ENCODE data around the gene PLEKHA7.
A peak's percentile ranks its signal among the peaks of the same experiment; 100 is the strongest.
"Not testable (repeated sequence)": the region's sequence is repeated elsewhere in the genome, so short reads cannot be mapped to it uniquely, and the experiment has no call there.

PLEKHA7 gene

GRCh38 chr11:16874275-16874975 lies 139.8 kb downstream of the PLEKHA7 start:
- no peak for DNase-seq

GRCh38 chr11:16873289-16873688 lies 140.9 kb downstream of the PLEKHA7 start:
- no peak for DNase-seq

GRCh38 chr11:16871368-16871767 lies 142.8 kb downstream of the PLEKHA7 start:
- no peak for DNase-seq

DNA sequence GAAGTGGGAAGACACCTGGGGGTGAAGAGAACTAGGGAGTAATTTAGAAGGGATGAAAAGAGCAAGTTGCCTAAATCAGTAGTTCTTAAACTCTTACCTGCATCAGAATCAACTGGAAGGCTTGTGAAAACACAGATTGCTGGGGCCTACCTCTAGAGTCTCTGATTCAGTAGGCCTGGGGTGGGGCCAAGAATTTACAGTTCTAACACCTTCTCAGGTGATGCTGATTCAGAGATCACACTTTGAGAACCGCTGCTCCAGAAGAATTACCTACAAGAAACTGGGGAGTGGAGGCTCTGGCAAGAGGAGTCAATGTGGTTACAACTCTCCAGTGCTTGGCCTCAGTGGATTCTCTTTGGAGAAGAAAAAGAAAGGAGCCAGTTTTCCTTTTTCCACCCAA lies 147.1 kb downstream of the PLEKHA7 start:
- DNase-seq = no peak

DNA sequence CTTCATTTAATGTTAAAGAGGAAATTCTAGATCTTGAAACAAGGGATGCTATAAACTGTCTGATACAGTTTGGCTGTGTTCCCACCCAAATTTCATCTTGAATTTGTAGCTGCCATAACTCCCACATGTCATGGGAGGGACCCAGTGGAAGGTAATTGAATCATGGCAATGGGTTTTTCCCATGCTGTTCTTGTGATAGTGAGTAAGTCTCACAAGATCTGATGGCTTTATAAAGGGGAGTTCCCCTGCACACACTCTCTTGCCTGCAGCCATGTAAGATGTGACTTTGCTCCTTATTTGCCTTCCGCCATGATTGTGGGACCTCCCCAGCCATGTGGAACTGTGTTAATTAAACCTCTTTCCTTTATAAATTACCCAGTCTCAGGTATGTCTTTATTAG lies 149.8 kb downstream of the PLEKHA7 start:
- not testable (repeated sequence) for DNase-seq

- DNase-seq = no peak
These were observed 150.8 kb downstream of the PLEKHA7 start for GRCh38 chr11:16863389-16863788.

DNA sequence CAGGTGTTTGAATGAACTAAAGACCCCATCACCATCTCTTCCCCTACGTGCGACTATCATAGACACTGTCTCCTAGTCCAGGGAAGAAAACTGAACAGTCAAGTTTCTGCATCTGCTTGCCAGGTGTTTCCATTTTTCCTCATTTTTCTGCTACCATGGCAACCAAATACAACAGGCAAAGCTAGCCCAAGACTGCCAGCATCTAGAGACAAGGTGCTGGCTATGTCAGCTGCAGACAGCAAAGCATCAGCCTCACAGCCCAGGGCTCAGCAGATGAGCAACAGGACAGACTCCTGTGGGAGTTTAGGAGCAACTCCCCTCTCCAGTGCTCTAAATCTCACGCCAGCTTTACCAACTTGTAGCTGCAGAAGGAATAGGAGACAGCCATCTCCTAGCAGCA lies 151.5 kb downstream of the PLEKHA7 start:
- DNase-seq = no peak

DNA sequence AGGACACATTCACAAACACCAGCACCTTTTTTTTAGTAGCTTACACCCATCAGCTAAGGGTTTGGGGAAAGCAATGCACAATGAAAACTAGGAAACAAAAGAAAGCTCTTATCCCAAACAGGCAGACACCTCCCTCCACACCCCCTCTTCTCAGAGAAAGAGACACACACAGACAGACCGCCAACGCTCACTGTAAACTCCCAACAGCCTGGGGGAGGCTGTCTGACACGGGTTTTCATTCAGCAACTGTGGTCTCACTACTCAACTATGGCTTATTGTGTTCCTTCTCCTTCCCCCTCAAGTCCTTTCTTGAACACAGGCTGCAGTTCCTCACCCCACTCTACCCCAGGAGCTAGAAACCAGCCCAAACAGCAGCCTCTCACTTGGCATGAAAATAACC lies 152.4 kb downstream of the PLEKHA7 start:
- peak; percentile 37 for DNase-seq

DNA sequence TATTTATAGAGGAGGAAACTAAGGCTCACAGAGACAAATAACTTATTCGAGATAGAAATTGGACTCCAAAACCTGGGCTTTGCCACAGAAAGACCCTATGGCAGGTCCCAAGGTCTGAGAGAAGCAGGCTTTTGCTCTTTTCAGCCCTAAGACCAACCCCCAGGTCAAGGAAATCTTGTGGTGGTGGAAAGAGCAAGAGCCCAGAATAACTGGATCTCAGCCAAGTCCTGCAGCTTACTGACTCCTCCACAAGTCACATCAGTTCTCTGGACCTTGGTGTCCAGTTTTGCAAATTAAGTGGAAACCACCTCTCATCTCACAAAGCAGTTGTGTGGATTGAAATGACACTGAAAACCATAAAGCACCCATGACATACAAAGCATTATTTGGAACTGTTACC lies 153.6 kb downstream of the PLEKHA7 start:
- peak; percentile 42 for DNase-seq

DNA sequence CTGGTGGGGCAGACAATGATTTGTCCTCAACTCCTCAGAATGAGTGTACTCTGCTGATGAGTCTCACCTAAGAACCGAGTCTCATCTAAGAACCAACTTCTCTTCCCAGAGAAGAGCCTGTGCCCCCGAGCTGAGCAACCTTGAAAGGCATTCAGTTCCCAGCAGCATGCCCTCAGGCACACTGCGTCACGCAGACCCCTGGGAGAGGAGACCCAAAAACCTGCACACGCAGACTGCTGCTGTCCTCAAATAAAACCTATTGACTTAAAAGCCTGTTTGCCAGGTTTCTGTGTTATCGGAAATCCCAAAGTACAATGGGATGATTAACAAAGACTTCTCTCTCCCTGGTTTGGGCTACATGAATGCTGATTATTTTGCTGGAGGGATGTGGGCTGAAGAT lies 154.6 kb downstream of the PLEKHA7 start:
- DNase-seq = no peak

DNA sequence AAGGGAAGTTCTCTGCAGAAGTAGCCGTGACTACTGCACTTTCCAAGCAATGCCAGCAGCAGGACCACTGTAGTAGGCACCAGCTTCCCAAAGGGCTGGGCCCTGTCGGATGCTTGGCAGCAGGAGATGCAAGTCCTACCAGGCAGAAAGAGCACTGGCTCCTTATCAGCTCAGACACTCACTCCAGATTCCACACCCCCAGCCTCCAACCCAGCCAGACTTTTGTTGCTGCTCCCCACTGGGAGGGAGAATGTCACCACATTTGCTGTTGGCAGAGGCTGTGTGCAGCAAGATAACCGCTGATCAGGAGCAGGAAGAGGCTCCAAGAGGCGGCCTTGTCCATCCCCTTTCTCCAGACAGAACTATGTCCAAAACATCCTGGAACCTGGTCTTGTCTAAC lies 157.0 kb downstream of the PLEKHA7 start:
- DNase-seq = peak; percentile 99

DNA sequence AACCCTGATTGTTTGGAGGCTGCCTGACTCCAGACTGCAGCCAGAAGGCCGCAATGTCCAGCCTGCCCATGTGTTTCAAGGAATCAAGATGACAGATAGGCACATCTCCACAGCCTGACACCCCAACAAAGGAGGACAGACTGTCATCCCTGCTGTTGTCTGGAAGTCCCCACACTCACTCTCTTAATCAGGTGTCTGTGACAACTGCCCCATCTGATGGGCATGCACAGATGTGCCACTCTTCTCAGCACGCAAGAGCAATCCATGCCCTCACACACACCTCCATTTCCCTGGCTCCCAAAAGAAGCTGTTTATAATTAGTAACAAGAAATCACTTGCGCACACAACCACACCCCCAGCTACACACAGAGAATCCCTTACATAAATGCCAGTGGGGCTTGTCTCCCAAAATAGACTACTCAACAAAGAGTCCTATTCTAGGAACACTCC lies 158.2 kb downstream of the PLEKHA7 start:
- DNase-seq = no peak

DNA sequence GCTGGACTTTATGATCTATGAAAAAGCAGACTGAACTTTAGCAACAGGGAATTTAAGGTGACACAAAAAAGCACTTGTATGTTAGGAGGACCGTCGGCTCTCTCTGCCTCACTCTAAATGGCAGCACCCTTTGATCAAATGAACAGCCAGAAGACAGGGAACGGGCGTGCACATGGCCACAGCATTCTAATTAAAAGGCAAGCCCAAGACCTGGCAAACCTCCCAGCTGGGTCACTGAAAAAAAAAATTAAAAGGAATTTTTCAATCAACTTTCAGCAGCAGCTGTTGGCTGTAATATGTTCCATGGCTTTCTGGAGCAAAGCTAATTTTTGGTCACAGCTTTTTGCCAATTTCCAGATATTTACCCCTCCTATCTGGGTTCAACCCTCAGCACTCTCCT lies 159.2 kb downstream of the PLEKHA7 start:
- DNase-seq = no peak

GRCh38 chr11:16853859-16854258 lies 160.4 kb downstream of the PLEKHA7 start:
- DNase-seq = peak; percentile 86

DNA sequence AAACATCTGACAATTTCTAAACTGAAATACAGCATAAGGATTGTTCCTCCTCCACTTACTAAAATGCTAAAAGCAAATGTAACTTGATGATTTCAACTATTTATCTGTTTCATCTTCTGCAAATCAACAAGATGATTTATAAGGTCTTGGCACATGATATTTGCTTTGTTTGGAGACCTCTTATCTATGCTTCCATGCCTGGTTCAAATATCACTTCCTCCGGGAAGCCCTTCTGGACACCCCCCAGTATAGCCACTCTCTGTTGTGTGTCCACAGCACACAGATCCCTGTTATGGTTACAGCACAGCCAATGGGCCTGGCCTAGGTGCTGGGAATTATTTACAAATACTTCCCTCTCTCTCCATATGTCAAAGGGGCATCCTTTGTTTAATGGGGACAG lies 160.9 kb downstream of the PLEKHA7 start:
- DNase-seq = no peak

DNA sequence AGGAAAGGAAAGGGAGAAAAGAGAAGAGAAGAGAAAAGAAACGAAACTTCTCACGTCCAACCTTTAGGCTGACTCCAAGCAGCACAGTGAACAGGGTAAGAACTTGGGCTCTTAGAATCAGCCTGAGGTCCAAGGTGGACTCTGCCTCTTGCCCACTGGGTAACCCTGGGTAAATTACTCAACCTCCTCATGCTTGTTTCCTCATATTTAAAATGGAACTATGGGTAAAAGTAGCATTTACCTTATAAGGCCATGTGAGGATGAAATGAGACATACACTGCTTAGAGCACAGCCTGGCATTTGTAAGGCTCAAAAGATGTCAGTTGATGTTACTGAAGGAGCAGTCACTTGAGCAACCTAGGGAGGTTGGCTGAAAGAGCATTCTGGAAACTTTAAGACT lies 167.9 kb downstream of the PLEKHA7 start:
- no peak for DNase-seq

DNA sequence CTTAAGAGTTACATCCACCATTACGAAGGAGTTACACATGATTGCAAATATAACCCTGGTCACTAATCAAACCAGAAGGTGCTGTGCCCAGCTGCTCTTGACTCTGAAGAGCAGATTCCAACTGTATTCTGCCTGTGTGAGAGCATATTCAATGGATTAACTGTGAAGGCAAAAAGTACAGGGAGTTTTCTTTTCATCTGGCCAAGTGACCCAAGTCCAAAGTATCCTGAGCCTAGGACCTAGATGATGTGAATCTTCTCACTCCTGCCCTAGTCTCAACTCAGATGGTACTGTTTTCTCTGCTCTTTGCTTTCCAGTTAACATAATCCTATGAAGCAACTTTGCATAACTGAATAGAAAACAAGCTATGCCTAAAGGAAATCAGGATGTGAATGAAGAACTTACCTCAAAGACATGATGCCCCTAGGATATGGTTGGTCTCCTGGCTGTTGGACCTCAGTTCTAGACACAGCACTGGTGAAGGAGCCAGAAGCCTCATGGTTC lies 169.9 kb downstream of the PLEKHA7 start:
- no peak for DNase-seq

DNA sequence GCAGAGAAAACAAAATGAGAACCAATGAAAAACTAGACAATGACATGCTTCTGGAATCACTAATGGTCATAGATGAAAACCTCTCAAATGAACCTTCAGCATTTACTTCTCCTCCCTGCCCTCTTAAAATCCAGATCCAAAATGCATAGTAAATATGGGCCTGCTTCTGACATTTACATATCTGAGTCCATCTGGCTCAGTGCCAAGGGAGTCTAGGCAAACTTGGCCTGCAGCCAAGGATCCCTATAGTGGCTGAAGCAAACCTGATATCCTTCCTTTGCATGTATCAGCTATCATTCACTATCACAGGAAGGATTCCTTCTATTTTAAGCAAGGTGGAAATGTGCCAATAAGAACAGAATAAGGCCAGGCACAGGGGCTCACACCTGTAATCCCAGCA lies 170.9 kb downstream of the PLEKHA7 start:
- DNase-seq = peak; percentile 49

GRCh38 chr11:16841984-16842383 lies 172.2 kb downstream of the PLEKHA7 start:
- DNase-seq = no peak

- no peak for DNase-seq
These were observed 172.7 kb downstream of the PLEKHA7 start for GRCh38 chr11:16841481-16841880.

- no peak for DNase-seq
These were observed 173.3 kb downstream of the PLEKHA7 start for GRCh38 chr11:16840951-16841350.

DNA sequence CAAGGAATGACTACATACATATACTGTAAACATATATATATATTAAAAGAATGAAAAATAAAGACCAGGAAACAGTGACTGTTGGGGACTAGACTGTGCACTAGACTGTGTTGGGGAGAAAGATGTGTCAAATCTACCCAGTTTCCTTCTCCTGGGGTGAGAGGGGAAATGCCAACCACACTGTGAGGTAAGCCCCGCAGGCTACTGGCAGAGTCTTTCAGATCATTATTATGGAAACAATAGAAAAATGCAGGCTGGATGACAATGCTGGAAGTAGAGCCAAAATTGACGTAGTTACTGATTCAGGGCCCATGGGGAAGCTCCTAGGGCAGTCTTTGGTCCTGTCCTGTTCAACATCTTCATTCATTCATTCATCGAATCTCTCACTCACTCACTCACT lies 174.4 kb downstream of the PLEKHA7 start:
- DNase-seq = no peak

GRCh38 chr11:16834384-16834783 lies 179.8 kb downstream of the PLEKHA7 start:
- DNase-seq = no peak

GRCh38 chr11:16833026-16833425 lies 181.2 kb downstream of the PLEKHA7 start:
- no peak for DNase-seq

GRCh38 chr11:16832193-16832539 lies 182.0 kb downstream of the PLEKHA7 start:
- no peak for DNase-seq
